Astrocyte of the cerebellum (primary cell): ENCODE data around the gene POLG2.
"Not testable (repeated sequence)": the region's sequence is repeated elsewhere in the genome, so short reads cannot be mapped to it uniquely, and the experiment has no call there.

Experiments used
- DNase-seq: peaks from one replicate; pipeline ENCODE4 v3.0.0-alpha.2; 2011; ENCODE audit warnings: low read depth
- H3K4me3 ChIP-seq: 2 replicates; pipeline ENCODE4 v1.5.1; 2011; ENCODE audit warnings: mild to moderate bottlenecking, low read depth, low read length, moderate library complexity
- CTCF ChIP-seq: IDR thresholded peaks from 2 replicates; pipeline ENCODE4 v1.5.1; 2012; ENCODE audit warnings: low read length, low read depth, moderate library complexity, mild to moderate bottlenecking; ENCODE audit errors: missing control alignments
- in situ Hi-C: cut with HindIII; loops from 2 replicates; pipeline ENCODE4 v1.10.0; 2017; ENCODE audit warnings: low sequenced_read_pairs

Gene POLG2

DNA sequence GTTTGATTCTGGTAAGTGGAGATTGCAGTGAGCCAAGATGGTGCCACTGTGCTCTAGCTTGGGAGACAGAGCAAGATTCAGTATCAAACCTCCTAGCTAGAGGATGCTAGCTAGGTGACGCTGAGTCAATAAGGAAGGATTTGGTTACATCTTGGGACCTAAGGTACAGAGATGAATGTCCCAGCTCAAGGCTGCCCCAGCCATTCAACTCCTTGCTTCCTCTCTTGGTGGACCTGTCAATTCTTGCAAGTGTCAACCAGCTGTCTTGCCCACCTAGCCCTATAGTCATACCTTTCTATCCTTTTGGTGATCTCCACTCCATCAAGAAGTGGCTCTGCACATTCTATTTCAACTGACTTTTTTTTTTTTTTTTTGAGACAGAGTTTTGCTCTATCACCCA lies 49.3 kb downstream of the POLG2 start:
- in situ Hi-C loops, result no loop called here
- no peak overlapping the region for H3K4me3 ChIP-seq
- no peak for DNase-seq
- TF ChIP-seq CTCF, result no peak

DNA sequence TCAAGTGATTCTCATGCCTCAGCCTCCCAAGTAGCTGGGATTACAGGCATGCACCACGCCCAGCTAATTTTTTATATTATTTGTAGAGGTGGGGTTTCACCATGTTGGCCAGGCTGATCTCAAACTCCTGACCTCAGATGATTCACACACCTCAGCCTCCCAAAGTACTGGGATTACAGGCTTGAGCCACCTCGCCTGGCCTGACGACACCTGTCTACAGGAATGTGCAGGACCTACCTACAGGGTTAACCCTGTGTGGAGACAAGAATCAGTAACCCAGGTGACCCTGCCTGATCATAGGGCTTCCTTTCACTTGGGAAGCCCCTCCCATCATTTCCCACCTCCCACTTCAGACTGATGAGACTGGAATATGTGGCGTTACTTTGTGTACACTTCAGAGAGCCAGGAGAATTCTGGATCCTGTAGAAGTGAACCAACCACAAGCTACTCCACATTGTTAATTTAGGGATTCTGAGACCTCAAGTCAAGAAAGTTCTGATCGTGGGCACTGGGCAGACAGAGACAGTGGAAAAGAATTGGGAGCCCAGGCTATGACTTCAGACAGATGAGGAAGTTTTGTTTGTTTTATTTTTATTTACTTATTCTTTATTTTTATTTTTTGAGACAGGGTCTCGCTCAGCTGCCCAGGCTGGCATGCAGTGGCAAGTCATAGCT lies 53.6 kb downstream of the POLG2 start:
- in situ Hi-C loops, result no loop called here
- TF ChIP-seq CTCF, result no peak
- no peak for DNase-seq
- no peak overlapping the region for H3K4me3 ChIP-seq

DNA sequence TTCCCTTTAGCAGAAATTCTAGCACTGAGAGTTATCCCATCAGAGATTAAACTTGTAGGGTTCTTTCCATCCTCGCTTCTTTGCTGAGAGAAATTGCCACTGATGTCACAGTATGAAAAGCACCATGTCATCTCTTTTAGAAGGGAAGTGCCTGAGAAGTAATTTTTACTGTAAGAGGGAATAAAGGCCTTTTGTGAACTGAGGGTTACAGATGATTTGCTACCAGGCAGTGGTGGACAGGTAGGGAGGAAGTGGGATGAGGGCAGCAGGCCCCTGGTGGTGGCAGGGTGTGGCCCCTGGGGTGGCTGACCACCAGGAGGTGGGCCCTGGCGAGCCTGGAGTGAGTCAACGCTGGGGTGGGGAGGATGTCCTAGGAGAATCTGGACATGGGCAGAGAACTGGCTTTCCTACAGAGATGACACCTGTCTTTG lies 54.3 kb downstream of the POLG2 start:
- DNase-seq, result no peak
- TF ChIP-seq CTCF, result no peak
- no peak overlapping the region for H3K4me3 ChIP-seq
- in situ Hi-C loops, result no loop called here

DNA sequence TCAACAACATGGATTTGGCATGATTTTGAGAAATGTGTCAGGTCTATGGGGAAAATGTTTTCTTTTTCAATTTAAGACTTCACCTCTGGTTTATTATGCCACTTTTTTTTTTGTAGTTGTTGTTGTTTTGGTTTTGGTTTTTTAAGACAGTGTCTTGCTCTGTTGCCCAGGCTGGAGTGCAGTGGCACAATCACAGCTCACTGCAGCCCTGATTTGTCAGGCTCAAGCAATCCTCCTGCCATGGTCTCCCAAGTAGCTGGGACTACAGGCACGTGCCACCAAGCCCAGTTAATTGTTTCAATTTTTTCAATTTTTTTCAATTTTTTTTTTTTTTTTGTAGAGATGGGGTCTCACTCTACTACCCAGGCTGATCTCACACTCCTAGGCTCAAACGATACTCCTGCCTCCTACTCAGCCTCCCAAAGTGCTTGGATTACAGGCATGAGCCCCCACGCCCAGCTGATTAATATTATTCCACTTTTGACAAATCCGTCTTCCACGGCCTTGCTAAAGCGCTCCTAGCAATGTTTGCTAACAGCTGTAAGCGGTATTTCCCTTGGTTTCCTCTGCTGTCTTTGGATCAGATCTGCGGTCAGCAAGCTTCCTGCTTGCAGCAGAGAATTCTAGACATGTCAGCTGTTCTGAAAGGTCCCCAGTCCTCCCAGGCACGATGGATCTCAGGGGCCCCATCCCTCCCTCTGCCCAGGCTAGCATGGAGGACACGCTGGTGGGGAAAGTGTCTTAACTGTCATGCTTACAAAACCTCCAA lies 54.9 kb downstream of the POLG2 start:
- in situ Hi-C loops, result no loop called here
- no peak for TF ChIP-seq CTCF
- DNase-seq, result no peak
- H3K4me3 ChIP-seq, result no peak overlapping the region

- in situ Hi-C loops, result no loop called here
- no peak for TF ChIP-seq CTCF
- no peak overlapping the region for H3K4me3 ChIP-seq
- no peak for DNase-seq
Observed at GRCh38 chr17:64439956-64440355, 56.9 kb downstream of the POLG2 start.

DNA sequence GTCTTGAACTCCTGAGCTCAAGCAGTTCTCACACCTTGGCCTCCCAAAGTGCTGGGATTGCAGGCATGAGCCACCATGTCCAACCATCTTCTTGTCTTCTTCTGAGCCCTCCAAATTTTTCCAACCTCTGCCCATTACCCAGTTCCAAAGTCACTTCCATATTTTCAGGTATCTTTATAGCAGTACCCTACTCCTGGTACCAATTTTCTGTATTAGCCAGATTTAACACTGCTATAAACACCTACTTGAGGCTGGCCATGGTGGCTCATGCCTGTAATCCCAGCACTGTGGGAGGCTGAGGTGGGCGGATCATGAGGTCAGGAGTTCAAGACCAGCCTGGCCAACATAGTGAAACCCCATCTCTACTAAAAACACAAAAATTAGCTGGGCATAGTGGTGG lies 57.3 kb downstream of the POLG2 start:
- H3K4me3 ChIP-seq, DNase-seq, in situ Hi-C loops: not testable (repeated sequence)

DNA sequence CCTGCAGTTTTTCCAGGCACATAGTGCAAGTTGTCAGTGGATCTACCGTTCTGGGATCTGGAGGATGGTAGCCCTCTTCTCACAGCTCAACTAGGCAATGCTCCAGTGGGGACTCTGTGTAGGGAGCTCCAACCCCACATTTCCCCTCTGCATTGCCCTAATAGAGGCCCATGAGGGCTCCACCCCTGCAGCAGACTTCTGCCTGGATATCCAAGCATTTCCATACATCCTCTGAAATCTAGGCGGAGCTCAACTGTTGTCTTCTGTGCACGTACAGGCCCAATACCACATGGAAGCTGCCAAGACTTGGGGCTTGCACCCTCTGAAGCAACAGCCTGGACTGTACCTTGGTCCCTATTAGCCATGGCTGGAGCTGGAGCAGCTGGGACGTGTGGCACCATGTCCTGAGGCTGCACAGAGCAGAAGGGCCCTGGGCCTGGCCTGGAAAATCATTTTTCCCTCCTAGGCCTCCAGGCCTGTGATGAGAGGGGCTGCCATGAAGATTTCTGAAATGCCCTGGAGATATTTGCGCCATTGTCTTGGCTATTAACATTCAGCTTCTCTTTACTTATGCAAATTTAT lies 58.8 kb downstream of the POLG2 start:
- no peak overlapping the region for H3K4me3 ChIP-seq
- in situ Hi-C loops, result no loop called here
- TF ChIP-seq CTCF, result no peak
- DNase-seq, result no peak
